ENCODE measurements around the gene ZBTB17.

DNA sequence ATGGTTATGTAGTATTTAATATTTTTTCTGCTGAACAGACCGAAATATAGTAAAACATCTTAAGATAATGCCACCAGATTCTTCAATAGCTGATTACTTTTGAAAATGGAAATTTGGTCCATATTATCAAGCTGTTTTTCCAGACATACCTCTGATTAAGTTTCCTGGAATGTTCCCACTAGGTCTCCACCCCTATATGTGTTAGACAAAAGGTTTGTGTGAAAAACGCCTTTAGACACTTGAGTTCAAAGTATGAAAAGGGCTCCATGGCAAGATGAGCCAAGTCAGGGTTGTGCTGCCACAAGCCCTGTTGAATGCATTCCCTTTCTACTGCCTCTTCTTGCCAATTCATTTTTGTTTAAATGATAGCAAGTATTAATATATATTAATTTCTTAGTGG is 52.7 kb downstream of the ZBTB17 start:
- TF ChIP-seq, protein P1, sequence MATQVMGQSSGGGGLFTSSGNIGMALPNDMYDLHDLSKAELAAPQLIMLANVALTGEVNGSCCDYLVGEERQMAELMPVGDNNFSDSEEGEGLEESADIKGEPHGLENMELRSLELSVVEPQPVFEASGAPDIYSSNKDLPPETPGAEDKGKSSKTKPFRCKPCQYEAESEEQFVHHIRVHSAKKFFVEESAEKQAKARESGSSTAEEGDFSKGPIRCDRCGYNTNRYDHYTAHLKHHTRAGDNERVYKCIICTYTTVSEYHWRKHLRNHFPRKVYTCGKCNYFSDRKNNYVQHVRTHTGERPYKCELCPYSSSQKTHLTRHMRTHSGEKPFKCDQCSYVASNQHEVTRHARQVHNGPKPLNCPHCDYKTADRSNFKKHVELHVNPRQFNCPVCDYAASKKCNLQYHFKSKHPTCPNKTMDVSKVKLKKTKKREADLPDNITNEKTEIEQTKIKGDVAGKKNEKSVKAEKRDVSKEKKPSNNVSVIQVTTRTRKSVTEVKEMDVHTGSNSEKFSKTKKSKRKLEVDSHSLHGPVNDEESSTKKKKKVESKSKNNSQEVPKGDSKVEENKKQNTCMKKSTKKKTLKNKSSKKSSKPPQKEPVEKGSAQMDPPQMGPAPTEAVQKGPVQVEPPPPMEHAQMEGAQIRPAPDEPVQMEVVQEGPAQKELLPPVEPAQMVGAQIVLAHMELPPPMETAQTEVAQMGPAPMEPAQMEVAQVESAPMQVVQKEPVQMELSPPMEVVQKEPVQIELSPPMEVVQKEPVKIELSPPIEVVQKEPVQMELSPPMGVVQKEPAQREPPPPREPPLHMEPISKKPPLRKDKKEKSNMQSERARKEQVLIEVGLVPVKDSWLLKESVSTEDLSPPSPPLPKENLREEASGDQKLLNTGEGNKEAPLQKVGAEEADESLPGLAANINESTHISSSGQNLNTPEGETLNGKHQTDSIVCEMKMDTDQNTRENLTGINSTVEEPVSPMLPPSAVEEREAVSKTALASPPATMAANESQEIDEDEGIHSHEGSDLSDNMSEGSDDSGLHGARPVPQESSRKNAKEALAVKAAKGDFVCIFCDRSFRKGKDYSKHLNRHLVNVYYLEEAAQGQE (IDR thresholded peaks at IDR 0.05; ENCODE audit: low read depth), result no peak
- no peak for TF ChIP-seq EGR1 (IDR thresholded peaks at IDR 0.05)
- TF ChIP-seq EP300 (IDR thresholded peaks at IDR 0.05; ENCODE audit: borderline replicate concordance), result no peak
- TF ChIP-seq FOXM1 (IDR thresholded peaks at IDR 0.05; ENCODE audit: borderline replicate concordance, low read depth), result no peak

All from Ishikawa (cell line).